Fibroblast of lung (primary cell): Measurements from ENCODE around the gene SLC2A5.

Experiments
- EZH2 ChIP-seq: IDR thresholded peaks from 2 replicates; pipeline ENCODE4 v1.5.1; 2012; ENCODE audit warnings: low read length, control low read depth, mild to moderate bottlenecking; ENCODE audit errors: missing control alignments
- TF ChIP-seq, protein P1 (sequence below), 2 donors: IDR thresholded peaks in 1 of 2; conservative IDR thresholded peaks in 1 of 2; 1 replicate in 1 of 2; 2 replicates in 1 of 2; pipeline ENCODE4 v1.5.1; 2011 to 2012; ENCODE audit warnings: low read length in 2 of 2, control low read depth in 1 of 2, inconsistent platforms in 1 of 2, low read depth in 1 of 2, mild to moderate bottlenecking in 1 of 2

DNA sequence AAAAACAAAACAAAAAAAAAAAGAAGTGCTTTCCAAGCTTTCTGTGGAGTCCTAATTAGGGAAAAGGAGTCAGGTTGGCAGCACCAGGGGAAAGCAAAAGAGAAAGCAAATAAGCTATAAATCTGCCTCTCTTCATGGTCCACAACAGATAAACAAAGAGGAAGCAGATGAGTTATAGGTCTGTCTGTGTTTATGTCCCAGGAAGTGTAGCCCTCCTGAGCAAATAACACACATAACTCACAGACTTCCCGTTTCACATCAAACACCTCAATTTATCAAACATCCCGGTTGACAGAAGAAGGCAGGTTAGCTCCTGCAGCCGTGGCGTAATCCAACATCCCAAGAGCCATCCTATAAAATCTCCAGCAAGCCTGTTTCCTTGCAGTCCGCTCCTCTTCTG lies 5.6 kb upstream of the SLC2A5 start:
- TF ChIP-seq, protein P1, sequence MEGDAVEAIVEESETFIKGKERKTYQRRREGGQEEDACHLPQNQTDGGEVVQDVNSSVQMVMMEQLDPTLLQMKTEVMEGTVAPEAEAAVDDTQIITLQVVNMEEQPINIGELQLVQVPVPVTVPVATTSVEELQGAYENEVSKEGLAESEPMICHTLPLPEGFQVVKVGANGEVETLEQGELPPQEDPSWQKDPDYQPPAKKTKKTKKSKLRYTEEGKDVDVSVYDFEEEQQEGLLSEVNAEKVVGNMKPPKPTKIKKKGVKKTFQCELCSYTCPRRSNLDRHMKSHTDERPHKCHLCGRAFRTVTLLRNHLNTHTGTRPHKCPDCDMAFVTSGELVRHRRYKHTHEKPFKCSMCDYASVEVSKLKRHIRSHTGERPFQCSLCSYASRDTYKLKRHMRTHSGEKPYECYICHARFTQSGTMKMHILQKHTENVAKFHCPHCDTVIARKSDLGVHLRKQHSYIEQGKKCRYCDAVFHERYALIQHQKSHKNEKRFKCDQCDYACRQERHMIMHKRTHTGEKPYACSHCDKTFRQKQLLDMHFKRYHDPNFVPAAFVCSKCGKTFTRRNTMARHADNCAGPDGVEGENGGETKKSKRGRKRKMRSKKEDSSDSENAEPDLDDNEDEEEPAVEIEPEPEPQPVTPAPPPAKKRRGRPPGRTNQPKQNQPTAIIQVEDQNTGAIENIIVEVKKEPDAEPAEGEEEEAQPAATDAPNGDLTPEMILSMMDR (conservative IDR thresholded peaks at IDR 0.05 in 1 of 2, IDR thresholded peaks at IDR 0.05 in 1 of 2; ENCODE audit: low read depth in 1 of 2, low read length in 2 of 2) = no peak
- TF ChIP-seq EZH2 = no peak
